SU-DHL-6 (cell line): ENCODE data around the gene SLC24A1.

Experiments used
- H2AFZ ChIP-seq: fragments of 200-600 bp; sonication (generic); 2 replicates; pipeline ENCODE4 v1.6.1; 2014; ENCODE audit warnings: low read depth, mild to moderate bottlenecking, moderate library complexity, mixed read lengths, antibody characterized with exemption, low read length; ENCODE audit not compliant: severe bottlenecking
- H3F3A ChIP-seq: fragments of 200-600 bp; shearing (Covaris generic); 2 replicates; pipeline ENCODE4 v1.6.0; 2016; ENCODE audit warnings: antibody characterized with exemption, mild to moderate bottlenecking; ENCODE audit not compliant: insufficient read depth
- H3K27ac ChIP-seq: fragments of 200-600 bp; sonication (generic); 2 replicates; pipeline ENCODE4 v1.5.1; 2016; ENCODE audit warnings: low read depth, mild to moderate bottlenecking, low read length, moderate library complexity, mixed read lengths
- H3K27me3 ChIP-seq: fragments of 200-600 bp; sonication (generic), shearing (Covaris generic); 2 replicates; pipeline ENCODE4 v1.6.0; 2014; ENCODE audit warnings: mild to moderate bottlenecking, low read length
- H3K36me3 ChIP-seq: fragments of 200-600 bp; sonication (generic); 2 replicates; pipeline ENCODE4 v1.6.1; 2014; ENCODE audit warnings: mild to moderate bottlenecking, low read length, mixed read lengths
- H3K4me2 ChIP-seq: fragments of 300-600, 200-600 bp; shearing (Covaris generic), sonication (generic); 2 replicates; pipeline ENCODE4 v1.6.0; 2014; ENCODE audit warnings: low read length, low read depth, mild to moderate bottlenecking; ENCODE audit not compliant: poor library complexity, severe bottlenecking
- H3K4me3 ChIP-seq: fragments of 200-600 bp; sonication (generic); 2 replicates; pipeline ENCODE4 v1.5.1; 2014; ENCODE audit warnings: antibody characterized with exemption, low read length, mild to moderate bottlenecking, mixed read lengths; ENCODE audit not compliant: insufficient read depth, poor library complexity, severe bottlenecking
- H3K79me2 ChIP-seq: fragments of 200-600 bp; sonication (generic); 2 replicates; pipeline ENCODE4 v1.6.1; 2014; ENCODE audit warnings: mild to moderate bottlenecking, low read length, moderate library complexity; ENCODE audit not compliant: insufficient read depth
- H3K9ac ChIP-seq: fragments of 200-600 bp; sonication (generic); 2 replicates; pipeline ENCODE4 v1.7.0; 2014; ENCODE audit warnings: mild to moderate bottlenecking, low read length
- H3K9me2 ChIP-seq: fragments of 200-600 bp; sonication (generic); replicated peaks from 2 replicates; pipeline ENCODE4 v1.6.1; 2014; ENCODE audit warnings: low read length; ENCODE audit not compliant: insufficient read depth
- H3K9me3 ChIP-seq: fragments of 200-600 bp; sonication (generic); 2 replicates; pipeline ENCODE4 v1.6.1; 2014; ENCODE audit warnings: low read length, mixed read lengths; ENCODE audit not compliant: insufficient read depth
- H4K20me1 ChIP-seq: fragments of 200-600 bp; sonication (generic); 2 replicates; pipeline ENCODE4 v1.6.1; 2014; ENCODE audit warnings: low read depth, mild to moderate bottlenecking, antibody characterized with exemption, low read length, moderate library complexity, mixed read lengths
- EZH2phosphoT487 ChIP-seq: fragments of 200-600 bp; sonication (generic), shearing (Covaris generic); conservative IDR thresholded peaks from 2 replicates; pipeline ENCODE4 v1.6.1; 2018; ENCODE audit warnings: mild to moderate bottlenecking, antibody characterized with exemption, low read length, moderate library complexity, mixed read lengths
- TF ChIP-seq, protein P1 (sequence below): fragments of 200-600 bp; sonication (generic); IDR thresholded peaks from one replicate; pipeline ENCODE4 v1.5.1; 2017; ENCODE audit warnings: antibody characterized with exemption, mild to moderate bottlenecking, low read length, moderate library complexity; ENCODE audit not compliant: insufficient read depth, poor library complexity, severe bottlenecking

The SLC24A1 gene

GRCh38 chr15:65682404-65682911 is 60.7 kb downstream of the SLC24A1 start:
- Histone ChIP-seq H3K79me2 (0 out of 2 replicates have a peak, but pooled peaks cover 3% of the 10 kb centered on the region), H3K9me2 (no peaks in the 10 kb centered on the region), H3F3A (peaks cover 44% of the 10 kb centered on the region), H2AFZ (no peak overlapping the region), H3K36me3 (peaks cover 19% of the 10 kb centered on the region), H3K4me3 (no peak overlapping the region), H3K27me3 (no peaks in the 10 kb centered on the region), H3K9ac (no peak overlapping the region), H3K4me2 (no peak overlapping the region), H3K27ac (0 out of 2 replicates have a peak overlapping the region, but pooled peaks have one; percentile 9), H4K20me1 (no peaks in the 10 kb centered on the region), H3K9me3 (no peaks in the 10 kb centered on the region)
- TF ChIP-seq EZH2phosphoT487, result no peak
- TF ChIP-seq, protein P1, sequence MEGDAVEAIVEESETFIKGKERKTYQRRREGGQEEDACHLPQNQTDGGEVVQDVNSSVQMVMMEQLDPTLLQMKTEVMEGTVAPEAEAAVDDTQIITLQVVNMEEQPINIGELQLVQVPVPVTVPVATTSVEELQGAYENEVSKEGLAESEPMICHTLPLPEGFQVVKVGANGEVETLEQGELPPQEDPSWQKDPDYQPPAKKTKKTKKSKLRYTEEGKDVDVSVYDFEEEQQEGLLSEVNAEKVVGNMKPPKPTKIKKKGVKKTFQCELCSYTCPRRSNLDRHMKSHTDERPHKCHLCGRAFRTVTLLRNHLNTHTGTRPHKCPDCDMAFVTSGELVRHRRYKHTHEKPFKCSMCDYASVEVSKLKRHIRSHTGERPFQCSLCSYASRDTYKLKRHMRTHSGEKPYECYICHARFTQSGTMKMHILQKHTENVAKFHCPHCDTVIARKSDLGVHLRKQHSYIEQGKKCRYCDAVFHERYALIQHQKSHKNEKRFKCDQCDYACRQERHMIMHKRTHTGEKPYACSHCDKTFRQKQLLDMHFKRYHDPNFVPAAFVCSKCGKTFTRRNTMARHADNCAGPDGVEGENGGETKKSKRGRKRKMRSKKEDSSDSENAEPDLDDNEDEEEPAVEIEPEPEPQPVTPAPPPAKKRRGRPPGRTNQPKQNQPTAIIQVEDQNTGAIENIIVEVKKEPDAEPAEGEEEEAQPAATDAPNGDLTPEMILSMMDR, result no peak

DNA sequence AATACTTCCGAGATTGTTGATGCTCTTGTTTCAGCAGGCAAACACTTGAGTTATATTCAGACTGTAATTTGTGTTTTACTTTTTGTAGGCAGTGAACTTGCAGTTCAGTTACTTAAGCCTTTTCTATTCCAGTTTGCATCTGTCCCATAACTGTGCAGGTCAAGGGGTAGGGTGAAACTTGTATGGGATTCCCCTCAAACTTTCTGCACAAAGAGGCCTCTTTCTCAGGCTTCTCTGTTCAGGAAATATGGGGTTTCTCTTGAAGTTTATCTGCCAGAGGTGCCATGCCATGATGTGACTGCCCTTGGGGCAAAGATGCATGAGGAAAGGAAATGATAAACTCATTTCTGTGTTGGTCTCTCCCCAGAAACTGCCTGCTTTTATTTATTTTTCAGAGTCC is 66.7 kb downstream of the SLC24A1 start:
- TF ChIP-seq, protein P1, result no peak
- TF ChIP-seq EZH2phosphoT487, result no peak
- Histone ChIP-seq H3K79me2 (0 out of 2 replicates have a peak, but pooled peaks cover 3% of the 10 kb centered on the region), H4K20me1 (no peaks in the 10 kb centered on the region), H3K36me3 (peaks cover 77% of the 10 kb centered on the region), H3K9me2 (no peaks in the 10 kb centered on the region), H3F3A (peaks cover 33% of the 10 kb centered on the region), H3K9ac (no peak overlapping the region), H3K27me3 (no peaks in the 10 kb centered on the region), H3K4me2 (no peak overlapping the region), H3K4me3 (no peak overlapping the region), H2AFZ (no peak overlapping the region), H3K9me3 (no peaks in the 10 kb centered on the region), H3K27ac (no peak overlapping the region; the same call in 1 of the 2 replicates)

- Histone ChIP-seq H3K36me3 (peaks cover 89% of the 10 kb centered on the region), H3K27ac (no peak overlapping the region), H3K9ac (no peak overlapping the region), H3K9me3 (no peaks in the 10 kb centered on the region), H3K4me2 (no peak overlapping the region), H3K27me3 (no peaks in the 10 kb centered on the region), H3K79me2 (0 out of 2 replicates have a peak, but pooled peaks cover 3% of the 10 kb centered on the region), H3F3A (peaks cover 25% of the 10 kb centered on the region), H3K4me3 (no peak overlapping the region), H3K9me2 (no peaks in the 10 kb centered on the region), H2AFZ (no peak overlapping the region), H4K20me1 (no peaks in the 10 kb centered on the region)
- no peak for TF ChIP-seq EZH2phosphoT487
- TF ChIP-seq, protein P1, result no peak
These were observed 68.4 kb downstream of the SLC24A1 start for GRCh38 chr15:65690173-65690572.
